GM21515 (cell line): ENCODE data around the gene TBC1D8.

Source experiments
- ATAC-seq: cut with Tn5 transposase; IDR thresholded peaks from one replicate; pipeline ENCODE4 v1.9.1; 2021; ENCODE audit not compliant: unreplicated experiment

TBC1D8 gene

DNA sequence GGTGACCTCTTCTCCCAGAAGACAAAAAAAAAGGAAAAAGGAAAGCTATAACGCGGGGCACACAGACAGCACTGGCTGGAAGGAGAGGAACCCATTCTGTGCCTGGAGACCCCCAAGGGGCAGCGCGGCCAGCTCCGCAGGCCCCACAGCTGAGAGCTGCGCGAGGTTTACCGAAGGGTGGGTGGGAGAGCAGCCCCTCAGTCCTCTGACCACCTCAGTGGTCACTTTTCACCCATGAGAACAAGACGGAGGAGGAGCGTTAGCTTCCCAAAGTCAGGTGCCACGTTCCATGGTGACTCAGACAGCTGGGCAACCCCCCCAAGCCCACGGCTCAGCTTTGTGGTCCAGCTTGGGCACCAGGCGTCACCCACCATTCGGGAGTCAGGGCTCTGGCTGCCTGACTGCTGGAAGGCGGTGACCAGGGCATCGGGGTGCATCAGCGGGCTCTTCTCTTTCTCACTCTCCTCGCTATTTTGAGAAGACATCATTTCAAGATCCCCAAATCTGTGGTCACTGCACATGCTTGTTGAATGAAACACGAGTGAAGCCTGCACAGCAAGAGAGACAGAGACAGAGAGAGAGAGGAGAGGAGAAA lies 113.9 kb downstream of the TBC1D8 start:
- ATAC-seq, result no peak

DNA sequence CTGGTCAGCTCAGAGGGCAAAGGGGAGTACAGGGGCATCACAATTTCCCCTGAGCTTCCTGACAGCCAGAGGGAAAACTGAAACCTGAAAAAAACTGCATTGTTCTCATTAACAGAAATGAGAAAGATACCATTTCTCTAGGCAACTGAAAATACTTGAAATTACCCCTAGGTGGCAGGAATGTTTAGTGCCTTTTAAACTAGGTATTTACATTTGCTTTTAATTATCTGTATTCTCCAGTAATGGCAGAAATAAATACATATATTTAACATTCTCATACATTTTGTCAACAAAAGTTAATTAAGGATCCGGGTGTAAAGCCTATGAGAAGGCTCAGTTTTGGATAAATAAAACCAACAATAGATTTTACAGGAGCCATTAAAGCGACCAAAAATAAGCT lies 114.6 kb downstream of the TBC1D8 start:
- ATAC-seq, result no peak

DNA sequence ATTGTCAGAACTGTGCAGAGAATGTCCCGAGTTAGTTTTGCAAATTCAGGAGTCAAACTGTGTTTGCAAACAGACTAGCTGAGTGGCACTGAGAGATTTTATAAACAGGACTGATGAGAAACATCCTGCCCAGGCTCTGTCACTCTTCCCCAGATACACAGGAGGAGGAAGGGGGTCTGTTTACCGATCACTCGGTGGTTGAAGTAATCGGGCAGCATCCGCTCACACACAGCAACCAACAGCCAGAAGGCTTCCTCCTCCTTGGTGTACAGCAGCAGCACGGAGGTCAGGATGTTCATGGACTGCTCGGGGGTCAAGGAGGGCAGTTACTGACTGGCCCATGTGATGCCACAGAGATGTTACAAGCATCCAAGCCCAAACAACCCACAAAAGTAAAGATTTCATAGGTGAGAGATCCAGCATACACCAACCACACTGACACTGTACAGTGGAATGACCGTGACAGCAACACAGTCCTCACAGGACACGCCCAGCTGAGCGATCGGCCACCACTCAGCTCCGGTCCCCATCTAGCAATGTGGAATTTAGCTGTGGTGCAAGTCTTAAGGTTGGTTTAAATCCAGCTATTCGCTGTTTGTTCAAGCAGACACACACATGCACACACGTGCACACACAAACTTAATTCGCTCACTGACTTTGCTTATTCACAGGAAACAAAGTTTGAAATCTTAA lies 119.0 kb downstream of the TBC1D8 start:
- no peak for ATAC-seq

DNA sequence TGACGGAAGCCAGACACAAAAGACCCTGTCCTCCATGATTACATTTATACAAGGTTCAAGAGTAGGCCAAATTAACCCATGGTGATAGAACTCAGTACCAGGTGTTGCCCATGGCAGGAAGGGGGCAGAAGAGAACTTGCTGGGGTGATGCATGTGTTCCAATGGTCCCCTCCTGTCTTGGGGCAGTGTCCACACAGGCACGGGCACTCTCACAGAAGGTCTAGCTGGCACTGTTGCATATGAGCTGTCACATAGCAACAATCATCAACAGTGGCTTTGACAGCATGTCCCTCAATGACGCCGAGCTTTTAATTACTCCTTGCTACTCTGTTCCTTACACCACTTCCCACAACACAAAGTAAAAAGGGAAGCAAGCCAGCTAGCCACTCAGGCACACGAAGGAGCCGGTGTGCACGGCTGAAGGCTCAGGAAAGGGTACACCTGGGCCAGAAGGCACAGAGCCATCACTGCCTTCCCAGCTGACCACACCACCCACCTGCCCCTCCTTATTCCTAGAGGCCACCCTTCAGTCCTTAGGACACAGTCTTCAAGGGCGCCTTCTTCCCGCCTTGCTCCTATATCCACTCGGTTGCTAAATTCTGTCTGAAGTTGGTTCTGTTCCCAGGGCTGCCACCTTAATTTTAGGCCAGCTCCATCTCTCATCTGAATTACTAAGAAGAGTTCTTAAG lies 120.2 kb downstream of the TBC1D8 start:
- ATAC-seq, result no peak

DNA sequence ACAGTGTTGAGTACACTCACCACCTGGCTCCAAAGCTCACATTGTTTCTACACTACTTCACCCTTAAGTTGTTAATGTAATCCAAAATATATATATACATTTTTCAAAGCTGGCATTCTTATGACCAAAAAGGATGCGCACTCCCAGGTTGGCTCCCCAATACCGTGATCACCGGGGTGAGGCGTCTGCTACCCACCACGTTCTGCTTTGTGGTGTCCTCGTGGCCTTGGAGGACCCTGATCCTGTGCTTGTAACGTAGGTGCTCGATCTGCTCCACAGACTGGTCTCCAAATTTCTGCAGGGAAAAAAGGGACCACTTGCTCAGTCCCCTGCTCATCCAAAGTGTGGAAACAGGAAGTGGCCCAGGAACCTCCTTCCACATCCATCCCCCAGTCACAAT lies 123.3 kb downstream of the TBC1D8 start:
- ATAC-seq, result no peak

DNA sequence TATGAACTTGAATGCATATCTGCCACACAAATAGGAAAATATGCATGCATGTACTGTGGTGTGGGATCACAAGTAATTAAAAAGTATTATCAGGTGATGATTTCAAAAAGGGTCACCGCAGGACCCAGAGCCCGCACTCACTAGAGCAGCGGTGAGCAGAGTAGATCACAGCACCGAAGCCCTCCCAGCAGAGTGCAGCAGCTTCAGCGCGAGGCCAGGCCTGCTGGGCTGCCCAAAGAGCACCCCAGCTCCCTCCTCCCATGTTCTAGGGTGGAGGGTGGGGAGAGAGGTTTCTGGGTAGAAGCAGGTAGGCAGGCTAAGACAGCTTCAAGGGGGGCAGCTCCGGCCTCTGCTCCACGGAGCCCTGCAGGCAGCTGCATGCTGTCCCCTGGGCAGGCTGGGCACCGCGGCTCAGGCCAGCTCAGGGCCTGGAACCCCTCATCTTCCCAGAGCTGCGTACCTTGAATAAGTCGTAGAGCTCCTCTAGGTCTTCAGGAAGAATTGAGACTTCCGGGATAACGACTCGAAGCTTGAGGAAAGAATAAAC lies 124.2 kb downstream of the TBC1D8 start:
- ATAC-seq, result no peak

DNA sequence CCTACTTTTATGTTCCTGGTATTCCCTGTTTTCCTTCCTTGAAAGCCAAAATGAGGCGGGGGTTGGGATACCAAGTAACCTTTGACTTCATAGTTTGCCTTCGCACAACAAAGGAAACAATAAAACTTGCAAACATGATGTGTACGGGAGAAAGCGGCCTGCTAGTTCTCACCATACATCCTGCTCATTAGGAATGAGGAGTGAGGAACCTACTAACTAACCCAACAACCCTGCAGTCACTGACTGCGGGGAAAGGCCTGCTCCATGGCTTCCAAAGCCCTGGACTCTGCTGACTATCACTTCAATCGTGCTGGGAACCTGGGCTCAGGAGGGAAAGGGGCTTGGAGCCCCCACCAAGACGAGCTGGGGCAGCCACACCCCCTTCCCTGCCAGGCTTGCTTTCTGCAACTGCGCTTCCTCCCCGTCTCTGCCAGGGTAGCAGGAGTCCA lies 124.9 kb downstream of the TBC1D8 start:
- no peak for ATAC-seq

DNA sequence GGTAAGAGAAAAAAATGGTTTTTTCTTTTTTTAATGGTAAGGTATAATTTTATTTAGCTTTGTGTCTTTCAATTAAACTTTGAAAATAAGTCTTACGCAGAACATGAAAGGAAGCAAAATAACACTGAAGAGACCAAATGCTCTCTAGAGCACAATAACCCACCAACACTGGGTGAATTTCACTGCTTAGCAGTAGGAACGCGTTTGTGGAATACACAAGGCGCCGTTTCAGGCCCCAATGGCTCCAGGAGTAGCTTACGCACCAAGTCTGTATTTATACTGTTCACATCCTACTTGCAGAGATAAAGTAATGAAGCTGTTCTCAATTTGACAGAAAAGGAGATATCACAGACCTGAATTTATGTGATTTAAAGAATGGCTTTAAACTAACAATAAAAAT lies 125.6 kb downstream of the TBC1D8 start:
- no peak for ATAC-seq

DNA sequence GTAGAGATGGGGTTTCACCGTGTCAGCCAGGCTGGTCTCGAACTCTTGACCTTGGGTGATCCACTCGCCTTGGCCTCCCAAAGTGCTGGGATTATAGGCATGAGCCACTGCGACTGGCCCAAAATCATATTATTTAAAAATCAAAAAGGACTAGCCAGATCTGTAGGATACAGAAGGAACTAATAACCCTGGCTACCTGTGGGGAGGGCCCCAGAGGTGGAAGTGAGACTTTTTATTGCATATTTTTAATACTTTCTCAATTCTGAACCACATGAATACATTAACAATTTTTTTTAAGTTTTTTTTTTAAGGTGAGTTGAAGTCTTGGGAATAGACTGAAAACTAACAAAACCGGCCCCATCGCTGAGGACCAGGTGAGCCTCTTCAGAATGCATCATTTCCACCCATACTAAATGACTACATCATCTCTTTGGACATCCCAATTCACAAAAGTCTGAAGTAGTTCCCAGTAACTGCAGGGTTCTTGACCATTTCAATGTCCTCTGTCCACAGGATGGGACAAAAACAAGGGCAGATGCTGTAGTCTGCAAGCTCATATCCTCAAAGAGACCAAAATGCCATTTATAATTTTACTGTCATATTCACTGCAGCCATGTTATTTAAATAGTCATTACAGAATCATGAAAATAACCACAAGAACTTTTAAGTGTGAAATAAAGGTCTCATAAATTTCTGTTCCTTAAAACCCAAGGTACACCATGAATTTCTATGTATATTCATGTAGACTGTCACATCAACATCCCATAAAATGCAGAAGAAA lies 127.7 kb downstream of the TBC1D8 start:
- ATAC-seq, result no peak

DNA sequence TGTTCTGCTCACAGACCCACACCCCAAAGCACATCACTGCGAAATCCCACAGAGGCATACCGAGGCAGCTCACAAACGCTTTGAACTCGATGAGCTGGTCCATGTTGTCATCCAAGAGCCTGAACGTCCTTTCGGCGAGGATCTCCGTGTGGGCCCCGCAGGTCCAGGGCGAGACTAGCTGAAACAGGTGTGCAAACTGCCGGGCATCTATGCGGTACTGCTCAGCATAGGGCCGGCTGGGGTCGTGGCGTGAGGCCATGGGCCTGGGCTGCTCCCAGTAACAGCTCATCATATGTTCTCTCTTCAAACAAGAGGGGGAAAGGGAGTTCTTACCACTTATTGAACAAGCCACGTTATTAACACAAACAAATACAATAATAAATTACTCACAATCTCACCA lies 129.0 kb downstream of the TBC1D8 start:
- no peak for ATAC-seq

DNA sequence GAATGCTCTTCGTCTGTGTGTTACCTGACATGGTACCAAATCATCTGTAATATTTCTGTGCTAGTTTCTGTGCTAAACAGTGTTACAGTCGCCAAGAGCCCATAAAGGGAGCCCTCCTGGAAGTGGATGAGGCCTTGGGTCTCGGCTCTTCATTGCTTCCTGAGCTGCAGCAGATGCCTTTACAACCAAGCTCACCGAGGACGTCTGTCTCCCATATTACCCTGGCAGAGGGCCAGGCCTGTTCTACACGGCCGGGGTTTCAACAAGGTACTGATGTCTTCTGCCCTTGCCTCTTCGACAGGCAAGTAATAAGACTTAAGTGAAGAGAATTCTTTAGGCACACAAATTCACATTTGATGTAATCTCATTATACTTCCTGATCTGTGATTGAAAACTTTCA lies 132.2 kb downstream of the TBC1D8 start:
- ATAC-seq, result no peak

DNA sequence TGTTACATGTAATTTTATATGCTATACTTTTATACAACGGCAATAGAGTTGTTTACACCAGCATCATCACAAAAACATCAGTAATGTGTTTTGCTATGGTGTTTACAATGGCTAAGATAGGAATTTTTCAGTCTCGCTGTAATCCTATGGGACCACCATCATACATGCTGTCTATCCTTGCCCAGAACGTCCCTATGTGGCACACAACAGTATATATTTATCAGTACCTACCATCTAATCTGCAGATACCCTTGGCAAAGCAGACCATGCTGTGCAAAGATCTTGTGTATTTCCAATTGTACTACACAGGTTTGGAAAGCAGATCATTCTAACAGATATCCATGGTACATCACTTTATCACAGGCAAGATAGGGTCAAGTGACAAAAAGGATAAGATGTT lies 133.8 kb downstream of the TBC1D8 start:
- no peak for ATAC-seq

DNA sequence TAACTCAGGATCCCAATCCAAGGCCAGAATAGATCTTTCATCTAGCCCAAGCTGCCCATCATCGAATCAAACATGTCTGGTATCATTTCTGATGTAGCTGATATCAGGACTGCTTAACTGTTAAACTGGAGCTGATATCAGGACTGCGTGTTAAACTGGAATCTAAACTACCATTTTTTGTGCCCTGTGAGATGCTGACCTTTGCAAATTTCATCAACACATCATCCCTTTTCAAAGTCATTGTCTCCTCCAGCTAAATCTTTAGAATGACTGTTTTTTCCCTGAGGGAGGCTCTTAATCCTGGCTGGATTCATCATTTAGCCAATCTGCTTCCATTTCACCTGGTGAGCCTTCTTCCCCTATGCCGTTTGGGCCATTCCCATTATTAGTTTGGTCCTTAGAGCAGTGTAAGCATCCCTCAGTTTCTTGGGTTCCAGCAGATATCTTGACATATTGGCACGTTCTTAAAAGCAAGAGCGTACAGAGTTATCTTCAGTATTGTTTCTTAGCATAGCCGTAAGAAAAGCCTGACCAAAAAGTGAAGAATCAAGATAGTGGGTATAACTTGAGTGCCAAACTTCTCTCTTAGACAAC lies 136.8 kb downstream of the TBC1D8 start:
- ATAC-seq, result no peak

DNA sequence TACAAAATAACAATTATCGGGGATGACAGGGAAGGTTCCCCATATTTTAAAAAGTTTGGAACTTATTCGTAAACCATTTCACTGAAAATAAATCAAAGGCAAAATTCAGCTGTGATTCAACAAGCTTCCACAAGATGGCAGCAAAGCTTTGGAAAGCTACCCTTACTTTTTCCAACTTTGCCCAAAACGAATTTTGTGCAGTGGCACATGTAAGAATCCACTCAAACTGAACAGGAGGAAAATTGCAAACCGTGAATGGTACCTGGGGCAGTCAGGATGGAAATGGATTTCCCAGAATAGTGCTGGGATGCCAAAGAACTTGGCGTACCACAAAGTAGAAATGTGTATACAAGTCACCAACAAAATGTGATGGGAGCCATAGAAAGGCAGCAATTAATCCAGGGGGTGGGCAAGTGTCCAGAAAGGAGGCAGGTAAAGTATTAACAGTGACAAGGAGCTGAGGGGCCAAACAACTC lies 138.4 kb downstream of the TBC1D8 start:
- ATAC-seq, result no peak

DNA sequence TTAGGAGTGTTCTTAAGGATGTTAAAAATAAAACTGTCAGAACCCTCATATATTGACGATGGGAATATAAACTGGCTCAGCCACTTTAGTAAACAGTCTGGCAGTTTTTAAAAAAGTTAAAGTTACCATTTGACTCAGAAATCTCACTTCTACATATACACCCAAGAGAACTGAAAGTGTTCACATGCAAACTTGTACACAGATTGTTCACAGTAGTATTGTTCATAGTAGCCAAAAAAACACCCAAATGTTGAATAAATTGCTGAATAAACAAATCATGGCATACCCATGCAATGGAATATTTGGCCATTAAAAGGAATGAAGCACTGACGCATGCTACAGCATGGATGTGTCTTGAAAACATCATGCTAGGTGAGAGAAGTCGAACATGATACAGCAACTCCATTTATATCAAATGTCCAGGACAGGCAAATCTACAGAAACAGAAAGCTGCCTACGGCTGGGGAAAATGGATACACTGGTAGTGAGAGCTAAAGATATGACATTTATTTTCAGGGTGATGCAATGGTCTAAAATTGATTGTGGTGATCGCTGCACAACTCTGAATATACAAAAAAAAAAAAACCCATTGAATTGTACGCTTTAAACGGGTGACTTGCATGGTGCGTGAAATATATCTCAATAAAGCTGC lies 139.0 kb downstream of the TBC1D8 start:
- peak; percentile 86 for ATAC-seq

DNA sequence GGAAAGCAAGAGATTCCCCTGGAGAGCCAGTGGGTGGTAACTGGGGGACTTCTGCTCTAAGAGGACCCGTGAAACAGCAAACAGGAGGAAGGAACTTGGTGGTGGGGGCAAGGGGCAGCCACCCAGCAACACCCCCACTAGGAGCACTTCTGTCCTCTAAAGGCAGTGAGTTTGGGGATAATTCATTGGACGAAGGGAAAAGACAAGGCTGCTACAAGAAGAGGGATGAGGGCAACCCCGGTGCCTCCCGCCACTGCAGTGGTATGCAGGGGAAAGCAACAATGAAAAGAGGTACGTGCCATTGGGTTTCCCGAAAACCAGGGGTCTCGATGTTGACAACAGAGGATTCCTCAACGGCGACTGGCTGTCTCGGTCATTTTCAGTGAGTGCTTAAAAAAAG lies 140.0 kb downstream of the TBC1D8 start:
- ATAC-seq, result no peak

DNA sequence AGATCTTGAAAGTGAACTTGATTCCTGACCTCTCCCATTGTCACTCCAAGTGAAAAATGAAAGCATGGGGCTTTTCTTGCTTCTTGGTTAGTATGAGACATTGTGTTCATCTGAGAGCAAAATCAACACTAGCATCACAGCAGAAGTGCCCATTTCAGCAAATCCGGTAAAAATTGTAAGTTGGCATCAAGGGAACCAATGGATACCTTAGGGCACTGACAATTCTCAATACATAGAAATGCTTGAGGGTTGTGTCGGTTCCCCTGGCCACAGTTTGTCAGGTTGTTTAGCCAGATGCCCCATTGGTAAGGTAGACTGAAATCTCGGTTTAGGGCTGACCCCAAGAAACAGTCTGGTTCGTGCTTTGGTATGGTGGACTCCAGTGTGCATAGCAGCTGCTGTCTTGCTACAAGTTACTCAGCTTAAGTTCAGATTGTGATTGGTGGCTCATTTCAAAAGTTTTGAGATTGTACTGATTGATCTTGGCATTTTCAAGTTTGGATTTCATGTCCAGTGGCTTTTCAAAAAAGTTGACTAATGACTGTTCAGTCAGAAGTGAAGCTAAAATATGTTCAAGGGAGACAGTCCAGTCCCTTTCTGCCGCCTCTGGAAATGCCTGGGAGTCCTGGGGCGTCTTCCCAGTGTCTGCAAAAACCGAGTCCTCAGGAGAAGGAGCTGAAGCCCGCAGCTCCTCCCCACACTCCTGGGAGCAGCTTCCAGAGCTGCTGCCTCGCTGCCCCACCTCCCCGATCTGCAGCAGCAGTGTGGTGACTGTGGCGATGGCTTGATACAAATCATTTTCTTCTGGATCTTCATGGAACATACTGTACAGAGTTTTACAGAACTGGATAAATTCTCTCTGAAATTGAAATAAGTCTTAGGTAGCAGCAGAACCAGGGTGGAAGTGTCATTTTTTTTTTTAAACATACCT lies 143.5 kb downstream of the TBC1D8 start:
- ATAC-seq, result no peak

DNA sequence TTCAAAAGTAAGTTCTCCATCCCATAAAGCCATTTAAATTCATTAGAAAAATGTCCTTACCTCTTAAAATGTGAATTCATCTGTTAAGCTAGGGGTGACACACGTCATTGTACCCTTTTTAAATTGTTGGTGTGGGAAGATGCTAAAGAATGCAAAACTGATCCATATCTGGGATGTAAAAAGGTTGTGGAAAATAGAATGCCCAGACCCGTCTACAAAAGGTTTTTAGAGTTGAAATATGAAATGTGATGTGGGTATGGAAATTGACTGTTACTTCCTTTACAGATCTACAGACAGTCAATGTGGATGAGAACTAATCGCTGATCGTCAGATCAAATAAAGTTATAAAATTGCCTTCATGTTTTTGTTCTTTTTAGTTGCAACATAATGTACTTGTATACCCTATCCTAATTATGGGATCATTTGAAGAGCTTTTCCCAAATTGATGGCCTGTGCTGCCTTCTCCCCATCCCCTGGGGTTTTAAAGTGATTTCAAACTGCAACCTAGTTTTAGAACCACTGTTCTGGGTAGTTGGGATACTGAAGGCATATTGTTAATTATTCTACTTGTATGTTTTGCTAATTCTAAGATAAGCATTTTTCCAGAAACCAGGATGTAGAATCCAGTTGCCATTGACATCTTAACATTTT lies 145.0 kb downstream of the TBC1D8 start:
- no peak for ATAC-seq
